ENCODE data around the gene PRTN3. TPM values are rescaled to one million over a fixed set of nuclear protein-coding genes. Genes with fewer than 3 reads are reported as not detected.

PRTN3 gene
- total and polyA plus RNA-seq, 8 donors: 0.14 to 0.24 TPM; not detected in 6

DNA sequence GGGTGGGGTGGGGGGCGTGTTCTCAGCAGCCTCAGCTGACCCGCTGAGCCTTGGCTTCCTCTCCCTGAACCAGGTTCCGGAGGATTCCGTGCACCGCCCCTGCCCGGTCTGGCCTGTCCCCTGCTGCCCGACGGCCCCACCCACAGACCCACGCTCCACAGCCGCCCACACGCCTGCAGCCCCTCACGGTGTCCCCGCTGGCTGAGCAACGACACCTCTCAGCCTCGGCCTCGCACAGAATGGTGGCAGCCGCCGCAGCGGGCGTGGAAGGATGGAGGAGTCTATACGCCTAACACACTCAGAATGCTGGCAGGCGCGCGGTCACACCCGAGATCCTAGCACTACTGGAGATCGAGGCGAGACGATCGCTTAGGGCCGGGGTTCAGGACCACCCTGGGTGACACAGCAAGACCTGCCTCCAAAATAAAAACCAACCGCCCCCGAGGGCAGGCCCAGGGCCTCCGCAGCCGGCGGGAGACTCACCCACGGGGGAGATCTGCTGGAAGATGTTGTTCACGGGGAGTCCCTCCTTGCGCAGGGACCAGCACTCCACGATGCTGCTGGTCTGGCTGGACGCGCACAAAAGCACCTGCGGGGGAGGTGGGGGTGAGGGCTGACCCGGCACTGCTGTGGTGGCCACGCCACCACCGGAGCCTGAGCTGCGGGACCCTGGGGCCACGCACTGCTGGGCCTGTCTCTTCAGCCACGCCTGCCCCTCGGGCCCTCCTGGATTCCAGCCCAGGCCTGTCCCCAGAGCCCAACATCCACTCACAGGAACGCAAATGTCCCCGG is 43.8 kb downstream of the PRTN3 start:
- H3K4me1 ChIP-seq: no peaks in the 10 kb centered on the region
- H3K36me3 ChIP-seq: peaks cover 2 to 57% (median 12%) of the 10 kb centered on the region in 3 donors
- TF ChIP-seq CTCF (IDR thresholded peaks at IDR 0.05): no peak
- H3K27ac ChIP-seq: no peak overlapping the region
- intact Hi-C loops (cut with DNase I): no loop called here
- WGBS, 2 donors: 94 to 95% methylated on average over 47 to 51 of the region's 51 CpGs
- no peak for DNase-seq
- FAIRE-seq: no peak
- H3K4me3 ChIP-seq: no peak overlapping the region
- H3K27me3 ChIP-seq: no peaks in the 10 kb centered on the region
- H3K9me3 ChIP-seq: no peaks in the 10 kb centered on the region
- ATAC-seq: no peak

DNA sequence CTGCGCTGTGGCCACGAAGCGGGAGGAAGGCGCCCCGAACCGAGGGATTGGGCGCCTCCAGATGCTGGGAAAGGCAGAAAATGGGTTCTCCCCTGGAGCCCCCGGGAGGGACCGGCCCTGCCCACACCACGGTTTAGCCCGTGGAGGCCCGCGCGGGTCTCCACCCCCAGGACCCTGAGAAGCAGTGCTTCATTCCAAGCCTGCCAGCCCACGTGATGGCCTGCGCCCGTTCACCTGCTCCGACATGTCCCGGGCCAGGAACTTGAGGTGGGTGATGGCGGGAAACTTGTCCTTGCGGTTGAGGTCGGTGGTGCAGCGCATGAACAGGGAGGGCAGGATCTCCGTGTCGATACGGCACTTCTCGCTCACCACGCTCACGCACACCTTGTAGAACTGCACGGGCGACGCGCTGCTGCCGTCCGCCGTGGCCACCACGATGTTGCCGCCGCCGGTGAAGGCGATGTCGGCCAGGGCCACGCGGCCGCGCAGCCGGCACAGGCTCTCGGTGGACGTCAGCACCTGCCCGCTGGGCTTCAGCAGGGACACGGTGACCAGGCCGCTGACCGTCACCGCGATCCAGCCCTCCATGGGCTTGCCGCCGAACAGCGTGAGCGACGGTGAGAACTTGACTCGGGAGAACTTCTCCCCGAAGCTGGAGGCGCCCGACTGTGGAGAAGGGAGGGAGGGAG is 44.9 kb downstream of the PRTN3 start:
- intact Hi-C loops (cut with DNase I): no loop called here
- no peaks in the 10 kb centered on the region for H3K9me3 ChIP-seq
- H3K4me1 ChIP-seq: no peaks in the 10 kb centered on the region
- no peak overlapping the region for H3K4me3 ChIP-seq
- no peak overlapping the region for H3K27ac ChIP-seq
- WGBS, 2 donors: 96 to 97% methylated on average over 55 to 64 of the region's 64 CpGs
- no peaks in the 10 kb centered on the region for H3K27me3 ChIP-seq
- no peak for TF ChIP-seq CTCF (IDR thresholded peaks at IDR 0.05)
- ATAC-seq: no peak
- peak in 2 of 6 donors; percentile 53 to 54 for DNase-seq
- H3K36me3 ChIP-seq: peaks cover 4 to 52% (median 12%) of the 10 kb centered on the region in 3 donors
- no peak for FAIRE-seq

- no peaks in the 10 kb centered on the region for H3K9me3 ChIP-seq
- FAIRE-seq (no peak), DNase-seq (no peak), ATAC-seq (no peak)
- TF ChIP-seq CTCF (IDR thresholded peaks at IDR 0.05): no peak
- no peak overlapping the region for H3K27ac ChIP-seq
- whole genome bisulfite sequencing, 2 donors: 85 to 89% methylated on average over 16 of the region's 16 CpGs
- H3K4me1 ChIP-seq: peaks cover 0 to 4% (median 0%) of the 10 kb centered on the region in 3 donors
- no peak overlapping the region for H3K4me3 ChIP-seq
- H3K36me3 ChIP-seq: peaks cover 4 to 38% (median 6%) of the 10 kb centered on the region in 3 donors
- H3K27me3 ChIP-seq: no peaks in the 10 kb centered on the region
- intact Hi-C loops (cut with DNase I): no loop called here
Measured at GRCh38 chr19:887072-887471, 46.3 kb downstream of the PRTN3 start.

DNA sequence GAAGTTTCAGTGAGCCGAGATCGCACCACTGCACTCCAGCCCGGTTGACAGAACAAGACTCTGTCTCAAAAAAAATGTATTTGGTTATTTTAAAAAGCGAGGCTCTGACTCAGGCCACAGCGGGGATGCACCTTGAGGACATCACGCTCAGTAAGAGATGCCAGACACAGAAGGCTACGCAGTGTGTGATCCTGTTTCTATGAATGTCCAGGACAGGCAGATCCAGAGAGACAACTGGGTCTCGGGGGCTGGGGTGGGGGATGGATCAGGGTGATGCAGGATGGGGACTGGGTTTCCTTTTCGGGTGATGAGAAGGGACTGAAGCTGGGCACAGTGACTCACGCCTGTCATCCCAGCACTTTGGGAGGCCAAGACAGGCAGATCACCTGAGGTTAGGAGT is 46.8 kb downstream of the PRTN3 start:
- Histone ChIP-seq H3K36me3 (peaks cover 2 to 37% (median 4%) of the 10 kb centered on the region in 3 donors), H3K4me3 (no peak overlapping the region), H3K9me3 (no peaks in the 10 kb centered on the region), H3K4me1 (peaks cover 0 to 4% (median 0%) of the 10 kb centered on the region in 3 donors), H3K27me3 (no peaks in the 10 kb centered on the region), H3K27ac (no peak overlapping the region)
- ATAC-seq: no peak
- no peak for DNase-seq
- TF ChIP-seq CTCF (IDR thresholded peaks at IDR 0.05): no peak
- FAIRE-seq: no peak
- 96 to 97% methylated on average over 10 of the region's 10 CpGs for WGBS, 2 donors
- intact Hi-C loops (cut with DNase I): no loop called here

All from pancreas (tissue), 10 donors.